ENCODE measurements around the gene SPRR3.

DNA sequence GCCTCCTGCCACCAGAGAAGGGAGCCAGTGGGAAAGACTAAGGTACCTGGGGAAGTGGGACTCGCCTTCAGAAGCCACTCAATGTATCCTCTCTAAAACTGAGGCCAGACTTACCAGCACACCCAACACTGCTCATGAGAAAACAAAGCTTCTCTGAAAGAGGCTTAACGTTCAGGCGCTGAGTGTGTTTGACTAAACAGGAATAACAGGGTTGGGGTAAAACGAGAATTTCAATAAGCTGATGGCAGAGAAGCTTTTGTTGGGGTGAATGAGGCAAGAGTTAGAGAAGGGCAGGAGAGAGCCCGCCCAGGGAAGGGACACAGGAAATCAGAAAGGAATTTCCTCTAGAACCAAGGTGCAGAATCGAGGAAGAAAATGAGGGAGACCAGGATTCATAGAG is 1.7 kb upstream of the SPRR3 start:
- TF ChIP-seq, protein P1, sequence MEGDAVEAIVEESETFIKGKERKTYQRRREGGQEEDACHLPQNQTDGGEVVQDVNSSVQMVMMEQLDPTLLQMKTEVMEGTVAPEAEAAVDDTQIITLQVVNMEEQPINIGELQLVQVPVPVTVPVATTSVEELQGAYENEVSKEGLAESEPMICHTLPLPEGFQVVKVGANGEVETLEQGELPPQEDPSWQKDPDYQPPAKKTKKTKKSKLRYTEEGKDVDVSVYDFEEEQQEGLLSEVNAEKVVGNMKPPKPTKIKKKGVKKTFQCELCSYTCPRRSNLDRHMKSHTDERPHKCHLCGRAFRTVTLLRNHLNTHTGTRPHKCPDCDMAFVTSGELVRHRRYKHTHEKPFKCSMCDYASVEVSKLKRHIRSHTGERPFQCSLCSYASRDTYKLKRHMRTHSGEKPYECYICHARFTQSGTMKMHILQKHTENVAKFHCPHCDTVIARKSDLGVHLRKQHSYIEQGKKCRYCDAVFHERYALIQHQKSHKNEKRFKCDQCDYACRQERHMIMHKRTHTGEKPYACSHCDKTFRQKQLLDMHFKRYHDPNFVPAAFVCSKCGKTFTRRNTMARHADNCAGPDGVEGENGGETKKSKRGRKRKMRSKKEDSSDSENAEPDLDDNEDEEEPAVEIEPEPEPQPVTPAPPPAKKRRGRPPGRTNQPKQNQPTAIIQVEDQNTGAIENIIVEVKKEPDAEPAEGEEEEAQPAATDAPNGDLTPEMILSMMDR (conservative IDR thresholded peaks at IDR 0.05; ENCODE audit: low read depth, low read length): no peak
- TF ChIP-seq EZH2 (IDR thresholded peaks at IDR 0.05; ENCODE audit: borderline replicate concordance, low read depth, low read length, poor library complexity, severe bottlenecking): no peak
